Upper lobe of left lung (tissue), 6 donors: ENCODE results near the gene GABRD. TPM values are rescaled to one million over a fixed set of nuclear protein-coding genes. Genes with fewer than 3 reads are reported as not detected.

Experiments used
- ATAC-seq, 2 donors: fragments of 200-7000 bp; cut with Tn5 transposase; one replicate each; pipeline ENCODE4 v1.9.1; 2022; ENCODE audit warnings: mild to moderate bottlenecking in 2 of 2, moderate library complexity in 2 of 2; ENCODE audit not compliant: low FRiP score in 2 of 2
- DNase-seq, 2 donors: peaks; one replicate each; pipeline ENCODE4 v3.0.0-alpha.2; 2019 to 2020
- H3K27ac ChIP-seq, 4 donors: fragments of 200-600 bp; sonication (generic); one replicate each; pipeline ENCODE4 v1.5.1; 2016 to 2019
- H3K27me3 ChIP-seq, 4 donors: fragments of 200-600 bp; sonication (generic); one replicate each; pipeline ENCODE4 v1.5.1; 2017 to 2019
- H3K36me3 ChIP-seq, 4 donors: fragments of 200-600 bp; sonication (generic); one replicate each; pipeline ENCODE4 v1.5.1; 2016 to 2019
- H3K4me1 ChIP-seq, 4 donors: fragments of 200-600 bp; sonication (generic); one replicate each; pipeline ENCODE4 v1.5.1; 2018 to 2019
- H3K4me3 ChIP-seq, 4 donors: fragments of 200-600 bp; sonication (generic); one replicate each; pipeline ENCODE4 v1.5.1; 2017 to 2019; ENCODE audit warnings: mild to moderate bottlenecking in 2 of 4, moderate library complexity in 1 of 4
- H3K9me3 ChIP-seq, 4 donors: fragments of 200-600 bp; sonication (generic); one replicate each; pipeline ENCODE4 v1.5.1; 2018 to 2019
- EP300 ChIP-seq, 4 donors: sonication (generic); formaldehyde crosslinking; IDR thresholded peaks; one replicate each; pipeline ENCODE4 v1.5.1; 2017; ENCODE audit warnings: antibody characterized with exemption in 4 of 4, control low read depth in 2 of 4
- POLR2A ChIP-seq, 4 donors: fragments of 450-650 bp; IDR thresholded peaks; one replicate each; pipeline ENCODE4 v1.5.1; 2016 to 2017; ENCODE audit warnings: antibody characterized with exemption in 4 of 4, mild to moderate bottlenecking in 2 of 4
- POLR2AphosphoS5 ChIP-seq, 2 donors: sonication (generic); formaldehyde crosslinking; IDR thresholded peaks; one replicate each; pipeline ENCODE4 v1.5.1; 2017; ENCODE audit warnings: antibody characterized with exemption in 2 of 2
- WGBS, 2 donors: methylation state at CpG; one replicate each; pipeline ENCODE4 v1.1.5; 2017 to 2018; 5-methylcytosine and 5-hydroxymethylcytosine counted together
- total RNA-seq, 6 donors: library from RNA; depleted of rRNA in 4 of 6; stranded (reverse); fragments of >200 nt in 4 of 6; gene quantifications; one replicate each; pipeline versions ENCODE4 v1.1.0 to v1.2.1, GENCODE V29; 2016 to 2021
- TF ChIP-seq, protein P1 (sequence below), 6 experiments: fragments of 450-650 bp in 4 of 6; fragments of 200-600 bp in 2 of 6; sonication (generic) in 2 of 6; IDR thresholded peaks; one replicate each; pipeline ENCODE4 v1.5.1; 2016 to 2019; ENCODE audit warnings: antibody characterized with exemption in 6 of 6
- donor health status: DM: no; HTN: no; CAD: no; lungs with moderate emphysema.
- donor health status: DM: no; HTN: yes; CAD: no; lungs with severe emphysema.

Gene GABRD
- total RNA-seq, 6 donors from 2014 or later = 0.26 to 8.2 (median 1.2) TPM; not detected in 3

DNA sequence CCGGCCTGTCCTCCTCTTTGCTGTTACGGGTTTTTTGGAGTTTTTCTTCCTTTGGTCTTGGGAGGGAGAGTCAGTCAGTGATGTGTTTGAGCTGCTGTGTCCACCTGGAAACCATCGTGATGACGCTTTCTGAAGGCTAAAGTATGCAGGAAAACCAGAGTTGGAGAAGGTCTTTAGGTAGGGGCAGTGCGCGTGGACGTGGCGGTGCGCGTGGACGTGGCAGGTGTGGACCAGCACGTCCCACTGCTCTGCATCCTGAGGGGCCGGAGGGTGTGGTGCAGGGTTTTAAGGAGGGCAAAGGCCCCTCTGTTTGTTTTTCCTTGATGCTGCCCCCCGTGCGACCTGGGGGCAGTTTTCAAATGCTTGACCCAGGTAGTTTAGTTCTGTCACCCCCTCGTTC, 61.0 kb downstream of the GABRD start:
- DNase-seq (peak in 1 of 2 donors; percentile 61), ATAC-seq (no peak)
- Histone ChIP-seq H3K27ac (no peak overlapping the region), H3K27me3 (no peaks in the 10 kb centered on the region), H3K9me3 (peaks cover 11 to 25% (median 14%) of the 10 kb centered on the region in 4 donors), H3K4me1 (no peaks in the 10 kb centered on the region), H3K36me3 (peaks cover 0 to 3% (median 1%) of the 10 kb centered on the region in 4 donors), H3K4me3 (no peak overlapping the region)
- no peak for TF ChIP-seq POLR2AphosphoS5 (IDR thresholded peaks at IDR 0.05)
- TF ChIP-seq, protein P1, sequence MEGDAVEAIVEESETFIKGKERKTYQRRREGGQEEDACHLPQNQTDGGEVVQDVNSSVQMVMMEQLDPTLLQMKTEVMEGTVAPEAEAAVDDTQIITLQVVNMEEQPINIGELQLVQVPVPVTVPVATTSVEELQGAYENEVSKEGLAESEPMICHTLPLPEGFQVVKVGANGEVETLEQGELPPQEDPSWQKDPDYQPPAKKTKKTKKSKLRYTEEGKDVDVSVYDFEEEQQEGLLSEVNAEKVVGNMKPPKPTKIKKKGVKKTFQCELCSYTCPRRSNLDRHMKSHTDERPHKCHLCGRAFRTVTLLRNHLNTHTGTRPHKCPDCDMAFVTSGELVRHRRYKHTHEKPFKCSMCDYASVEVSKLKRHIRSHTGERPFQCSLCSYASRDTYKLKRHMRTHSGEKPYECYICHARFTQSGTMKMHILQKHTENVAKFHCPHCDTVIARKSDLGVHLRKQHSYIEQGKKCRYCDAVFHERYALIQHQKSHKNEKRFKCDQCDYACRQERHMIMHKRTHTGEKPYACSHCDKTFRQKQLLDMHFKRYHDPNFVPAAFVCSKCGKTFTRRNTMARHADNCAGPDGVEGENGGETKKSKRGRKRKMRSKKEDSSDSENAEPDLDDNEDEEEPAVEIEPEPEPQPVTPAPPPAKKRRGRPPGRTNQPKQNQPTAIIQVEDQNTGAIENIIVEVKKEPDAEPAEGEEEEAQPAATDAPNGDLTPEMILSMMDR (IDR thresholded peaks at IDR 0.05) = no peak
- no peak for TF ChIP-seq EP300 (IDR thresholded peaks at IDR 0.05)
- no peak for TF ChIP-seq POLR2A (IDR thresholded peaks at IDR 0.05)
- WGBS, 2 donors = 94 to 96% methylated on average over 14 to 16 of the region's 16 CpGs

Other genes starting within 250 kb of the GABRD start
- gene NADK, start 240.9 kb upstream of the GABRD start, total RNA-seq = 100 to 1,000 TPM in 4 of 6 donors, 10 to 100 TPM in 2; 85.0 to 279 (median 124) TPM
- gene GNB1, start 128.3 kb upstream of the GABRD start, total RNA-seq = 100 to 1,000 TPM; 126 to 386 (median 173) TPM
- gene CALML6, start 104.1 kb upstream of the GABRD start, total RNA-seq = under 1 TPM in 3 of 6 donors, not detected in 3; 0.37 to 0.57 (median 0.39) TPM
- 1 to 10 TPM in 4 of 6 donors, under 1 TPM in 1, not detected in 1; 0.59 to 3.8 (median 2.7) TPM for gene TMEM52, start 100.1 kb upstream of the GABRD start, total RNA-seq
- gene CFAP74, start 15.6 kb upstream of the GABRD start, total RNA-seq = 10 to 100 TPM in 2 of 6 donors, 1 to 10 TPM in 3, under 1 TPM in 1; 0.14 to 19.8 (median 6.2) TPM
- gene PRKCZ, start 31.1 kb downstream of the GABRD start, total RNA-seq = 100 to 1,000 TPM; 107 to 169 (median 138) TPM
- gene FAAP20, start 175.4 kb downstream of the GABRD start, total RNA-seq = 10 to 100 TPM; 26.7 to 88.0 (median 66.8) TPM
- gene SKI, start 209.0 kb downstream of the GABRD start, total RNA-seq = 100 to 1,000 TPM in 3 of 6 donors, 10 to 100 TPM in 3; 57.3 to 108 (median 96.9) TPM